ENCODE data around the gene PGLYRP2. TPM values are rescaled to one million over a fixed set of nuclear protein-coding genes. Genes with fewer than 3 reads are reported as not detected.

PGLYRP2 gene
- total and polyA plus RNA-seq, 2 experiments from 2014 or later, result not detected

DNA sequence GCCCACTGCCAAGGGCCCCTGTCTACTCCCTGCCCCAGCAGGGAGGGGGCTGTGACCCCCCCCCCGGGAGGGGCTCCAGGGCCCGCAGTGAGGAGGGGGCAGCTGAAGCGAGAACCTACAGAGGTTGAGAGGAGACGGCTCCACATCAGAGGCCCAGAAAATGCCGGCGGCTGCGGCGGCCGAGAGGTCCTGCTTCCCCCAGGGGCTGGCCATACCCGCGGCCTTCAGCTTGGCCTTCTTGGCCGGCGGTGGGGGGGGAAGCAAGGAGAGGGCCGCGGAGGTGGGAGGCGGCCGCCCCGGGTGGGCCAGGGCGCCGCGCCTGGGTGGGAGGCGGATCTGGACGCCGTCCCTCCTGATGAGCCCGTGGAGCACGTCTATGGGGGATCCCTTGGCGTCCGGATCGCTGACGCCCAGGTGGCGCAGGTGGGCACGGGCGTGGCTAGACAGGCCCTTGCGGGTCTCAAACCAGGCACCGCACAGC is 51.3 kb downstream of the PGLYRP2 start:
- Histone ChIP-seq H3K9me3 (ENCODE audit: low read depth) (no peaks in the 10 kb centered on the region), H3K27ac (no peak overlapping the region), H3K4me1 (ENCODE audit: low read depth) (peaks cover 7% of the 10 kb centered on the region), H3K4me3 (no peak overlapping the region), H3K36me3 (peaks cover 34% of the 10 kb centered on the region), H3K27me3 (no peaks in the 10 kb centered on the region)
- no peak for DNase-seq (ENCODE audit: low read depth in 1 of 2, low spot score in 1 of 2)
- TF ChIP-seq, protein P1, sequence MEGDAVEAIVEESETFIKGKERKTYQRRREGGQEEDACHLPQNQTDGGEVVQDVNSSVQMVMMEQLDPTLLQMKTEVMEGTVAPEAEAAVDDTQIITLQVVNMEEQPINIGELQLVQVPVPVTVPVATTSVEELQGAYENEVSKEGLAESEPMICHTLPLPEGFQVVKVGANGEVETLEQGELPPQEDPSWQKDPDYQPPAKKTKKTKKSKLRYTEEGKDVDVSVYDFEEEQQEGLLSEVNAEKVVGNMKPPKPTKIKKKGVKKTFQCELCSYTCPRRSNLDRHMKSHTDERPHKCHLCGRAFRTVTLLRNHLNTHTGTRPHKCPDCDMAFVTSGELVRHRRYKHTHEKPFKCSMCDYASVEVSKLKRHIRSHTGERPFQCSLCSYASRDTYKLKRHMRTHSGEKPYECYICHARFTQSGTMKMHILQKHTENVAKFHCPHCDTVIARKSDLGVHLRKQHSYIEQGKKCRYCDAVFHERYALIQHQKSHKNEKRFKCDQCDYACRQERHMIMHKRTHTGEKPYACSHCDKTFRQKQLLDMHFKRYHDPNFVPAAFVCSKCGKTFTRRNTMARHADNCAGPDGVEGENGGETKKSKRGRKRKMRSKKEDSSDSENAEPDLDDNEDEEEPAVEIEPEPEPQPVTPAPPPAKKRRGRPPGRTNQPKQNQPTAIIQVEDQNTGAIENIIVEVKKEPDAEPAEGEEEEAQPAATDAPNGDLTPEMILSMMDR (IDR thresholded peaks at IDR 0.05; ENCODE audit: low read depth, low read length), result no peak

DNA sequence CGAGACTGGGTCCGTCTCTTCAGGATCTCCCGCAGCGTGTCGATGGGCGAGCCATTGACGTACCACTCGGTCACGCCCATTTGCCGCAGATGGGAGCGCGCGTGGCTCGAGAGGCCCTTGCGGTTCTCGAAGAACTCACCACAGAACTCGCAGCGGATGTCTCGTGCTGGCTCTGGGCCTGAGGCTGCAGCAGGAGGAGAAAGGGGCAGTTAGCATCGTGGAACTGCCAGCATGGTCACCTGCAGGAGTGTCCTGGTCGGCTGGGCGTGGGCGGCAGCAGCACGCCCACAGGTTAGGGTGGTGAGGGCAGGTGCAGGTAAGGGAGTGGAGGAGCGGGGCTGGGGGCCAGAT is 52.0 kb downstream of the PGLYRP2 start:
- Histone ChIP-seq H3K36me3 (peaks cover 36% of the 10 kb centered on the region), H3K4me3 (no peak overlapping the region), H3K9me3 (ENCODE audit: low read depth) (no peaks in the 10 kb centered on the region), H3K4me1 (ENCODE audit: low read depth) (peaks cover 7% of the 10 kb centered on the region), H3K27ac (no peak overlapping the region), H3K27me3 (no peaks in the 10 kb centered on the region)
- no peak for DNase-seq (ENCODE audit: low read depth in 1 of 2, low spot score in 1 of 2)
- TF ChIP-seq, protein P1 (IDR thresholded peaks at IDR 0.05; ENCODE audit: low read depth, low read length), result no peak

DNA sequence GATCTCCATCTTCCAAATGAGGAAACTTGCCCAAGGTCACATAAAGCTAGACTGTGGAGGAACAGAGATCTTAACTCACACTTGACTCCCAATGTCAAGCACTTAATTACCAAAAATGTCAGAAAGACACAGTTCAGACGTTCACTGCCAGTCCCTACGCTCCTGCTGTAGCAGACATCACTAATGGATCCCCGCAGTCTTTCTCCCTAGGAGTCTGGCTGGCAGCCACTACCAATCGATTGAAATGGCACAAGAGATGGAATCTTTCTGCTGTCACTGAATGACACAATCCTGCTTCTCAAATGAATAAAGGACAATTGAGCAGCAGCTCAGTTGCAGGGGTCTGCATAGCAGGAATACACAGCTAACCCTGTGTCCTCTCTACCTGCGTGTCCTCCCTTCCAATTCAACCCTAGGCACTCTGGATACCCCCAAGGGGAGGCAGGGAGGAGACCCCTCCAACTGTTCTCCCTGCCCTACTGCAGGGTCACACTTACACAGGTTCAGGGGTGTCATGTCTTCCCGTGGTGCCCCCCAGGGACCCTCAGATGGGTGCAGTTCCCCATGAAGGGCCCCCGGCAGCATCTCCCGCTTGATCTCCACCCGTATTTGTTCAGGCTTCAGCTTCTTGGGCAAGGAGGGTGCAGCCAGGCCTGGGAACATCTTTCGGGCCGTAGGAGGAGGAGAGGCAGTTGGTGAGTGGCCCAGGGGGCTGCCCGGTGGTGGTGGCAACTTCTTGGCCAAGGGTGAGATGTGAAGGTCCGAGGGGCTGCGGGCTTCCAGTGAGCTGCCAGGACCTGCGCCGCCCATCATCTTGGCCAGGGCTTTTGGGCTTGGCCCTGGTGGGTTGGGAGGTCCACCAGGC is 52.6 kb downstream of the PGLYRP2 start:
- TF ChIP-seq, protein P1 (IDR thresholded peaks at IDR 0.05; ENCODE audit: low read depth, low read length), result no peak
- no peaks in the 10 kb centered on the region for H3K27me3 ChIP-seq
- H3K9me3 ChIP-seq (ENCODE audit: low read depth), result no peaks in the 10 kb centered on the region
- no peak for DNase-seq (ENCODE audit: low read depth in 1 of 2, low spot score in 1 of 2)
- H3K36me3 ChIP-seq, result peaks cover 36% of the 10 kb centered on the region
- H3K4me1 ChIP-seq (ENCODE audit: low read depth), result peaks cover 7% of the 10 kb centered on the region
- H3K27ac ChIP-seq, result no peak overlapping the region
- H3K4me3 ChIP-seq, result no peak overlapping the region

DNA sequence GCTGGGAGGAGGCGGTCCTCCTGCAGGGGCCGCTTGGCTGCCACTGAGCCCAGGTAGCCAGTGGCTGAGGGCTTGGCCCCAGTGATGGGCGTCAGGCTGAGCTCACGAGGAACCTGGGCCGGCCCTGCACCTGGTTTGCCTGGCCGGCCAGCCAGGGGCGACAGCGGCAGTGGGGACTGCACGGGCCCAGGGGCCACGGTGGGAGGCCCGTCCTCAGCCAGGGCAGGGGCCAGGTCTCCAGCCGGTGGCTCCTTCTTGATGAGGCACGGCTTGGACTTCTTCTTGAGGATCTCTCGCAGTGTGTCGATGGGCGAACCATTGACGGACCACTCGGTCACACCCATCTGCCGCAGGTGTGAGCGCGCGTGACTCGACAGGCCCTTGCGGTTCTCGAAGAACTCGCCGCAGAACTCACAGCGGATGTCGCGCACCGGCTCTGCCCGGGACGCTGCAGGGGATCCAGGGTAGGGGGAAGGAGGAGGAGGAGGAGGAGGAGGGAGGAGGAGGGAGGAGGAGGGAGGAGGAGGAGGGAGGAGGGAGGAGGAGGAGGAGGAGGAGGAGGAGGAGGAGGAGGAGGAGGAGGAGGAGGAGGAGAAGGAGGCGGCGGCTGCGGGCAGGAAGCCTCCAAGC is 53.9 kb downstream of the PGLYRP2 start:
- Histone ChIP-seq H3K27me3 (no peaks in the 10 kb centered on the region), H3K27ac (no peak overlapping the region), H3K4me1 (ENCODE audit: low read depth) (no peaks in the 10 kb centered on the region), H3K9me3 (ENCODE audit: low read depth) (no peaks in the 10 kb centered on the region), H3K4me3 (no peak overlapping the region), H3K36me3 (peaks cover 36% of the 10 kb centered on the region)
- DNase-seq (ENCODE audit: low read depth in 1 of 2, low spot score in 1 of 2), result no peak
- TF ChIP-seq, protein P1 (IDR thresholded peaks at IDR 0.05; ENCODE audit: low read depth, low read length), result no peak

DNA sequence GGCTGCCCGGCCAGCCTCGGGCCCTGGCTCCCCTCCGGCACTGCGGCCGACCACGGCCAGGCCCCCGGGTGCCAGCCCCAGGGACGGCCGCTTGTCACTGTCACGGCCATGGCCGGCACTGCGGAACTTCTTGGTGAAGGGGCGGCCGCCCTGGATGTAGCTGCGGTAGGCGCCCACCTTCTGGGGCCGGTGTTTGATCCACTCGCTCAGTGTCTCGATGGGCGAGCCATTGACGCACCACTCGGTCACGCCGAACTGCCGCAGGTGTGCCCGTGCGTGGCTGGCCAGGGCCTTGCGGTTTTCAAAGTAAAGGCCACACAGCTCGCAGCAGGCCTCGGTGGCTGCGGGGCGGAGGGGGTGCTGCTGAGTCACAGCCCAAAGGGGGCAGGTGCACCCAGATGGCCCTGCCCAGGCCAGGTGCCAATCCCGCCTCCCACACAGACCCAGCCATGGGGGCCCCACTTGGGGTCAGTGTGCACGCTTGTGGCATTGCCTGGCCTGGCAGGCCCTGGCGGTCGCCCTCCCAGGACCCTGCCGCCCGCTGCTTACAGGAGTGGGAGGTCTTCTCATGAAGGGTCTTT is 54.5 kb downstream of the PGLYRP2 start:
- H3K36me3 ChIP-seq, result peaks cover 36% of the 10 kb centered on the region
- H3K27me3 ChIP-seq, result no peaks in the 10 kb centered on the region
- DNase-seq (ENCODE audit: low read depth in 1 of 2, low spot score in 1 of 2), result no peak
- H3K4me3 ChIP-seq, result no peak overlapping the region
- H3K9me3 ChIP-seq (ENCODE audit: low read depth), result no peaks in the 10 kb centered on the region
- TF ChIP-seq, protein P1 (IDR thresholded peaks at IDR 0.05; ENCODE audit: low read depth, low read length), result no peak
- H3K4me1 ChIP-seq (ENCODE audit: low read depth), result no peaks in the 10 kb centered on the region
- no peak overlapping the region for H3K27ac ChIP-seq

Data from cardiac muscle cell (in vitro differentiated cells and primary cell).